GM19372 (cell line): Measurements from ENCODE around the gene VKORC1L1.
"Not testable (repeated sequence)": the region's sequence is repeated elsewhere in the genome, so short reads cannot be mapped to it uniquely, and the experiment has no call there.

Source experiments
- ATAC-seq: cut with Tn5 transposase; IDR thresholded peaks from one replicate; pipeline ENCODE4 v1.9.1; 2021; ENCODE audit warnings: mild to moderate bottlenecking, low read depth, moderate library complexity; ENCODE audit not compliant: unreplicated experiment

Gene VKORC1L1

GRCh38 chr7:65974191-65974801 is 101.4 kb downstream of the VKORC1L1 start:
- ATAC-seq = no peak

- no peak for ATAC-seq
These were observed 102.0 kb downstream of the VKORC1L1 start for GRCh38 chr7:65974876-65975275.

GRCh38 chr7:65975814-65976445 is 103.1 kb downstream of the VKORC1L1 start:
- no peak for ATAC-seq

GRCh38 chr7:65976659-65977196 is 103.9 kb downstream of the VKORC1L1 start:
- no peak for ATAC-seq

GRCh38 chr7:65978891-65979582 is 106.2 kb downstream of the VKORC1L1 start:
- ATAC-seq = no peak

- no peak for ATAC-seq
These were observed 107.0 kb downstream of the VKORC1L1 start for GRCh38 chr7:65979583-65980477.

GRCh38 chr7:65980478-65981250 is 107.8 kb downstream of the VKORC1L1 start:
- ATAC-seq = peak; percentile 66

GRCh38 chr7:65981965-65982792 is 109.3 kb downstream of the VKORC1L1 start, which contains the start of gene GUSB:
GUSB (minus strand) TSS chr7:65982213; CDS start chr7:65982183, 30 bp downstream.
- ATAC-seq = peak; percentile 73

- ATAC-seq = no peak
These were observed 111.2 kb downstream of the VKORC1L1 start for GRCh38 chr7:65983965-65984658.

GRCh38 chr7:65988084-65988483 is 115.2 kb downstream of the VKORC1L1 start:
- no peak for ATAC-seq

- ATAC-seq = not testable (repeated sequence)
These were observed 115.6 kb downstream of the VKORC1L1 start for GRCh38 chr7:65988503-65988902.

- no peak for ATAC-seq
These were observed 116.8 kb downstream of the VKORC1L1 start for GRCh38 chr7:65989694-65990080.

GRCh38 chr7:65991829-65992228 is 119.0 kb downstream of the VKORC1L1 start:
- not testable (repeated sequence) for ATAC-seq

GRCh38 chr7:65992526-65992925 is 119.7 kb downstream of the VKORC1L1 start:
- no peak for ATAC-seq

GRCh38 chr7:65994984-65995383 is 122.1 kb downstream of the VKORC1L1 start:
- not testable (repeated sequence) for ATAC-seq

- ATAC-seq = not testable (repeated sequence)
These were observed 128.0 kb downstream of the VKORC1L1 start for GRCh38 chr7:66000823-66001417.

GRCh38 chr7:66005115-66005671 is 132.3 kb downstream of the VKORC1L1 start:
- ATAC-seq = not testable (repeated sequence)
